ENCODE data around the gene SLC7A7.
"Not testable (repeated sequence)": the region's sequence is repeated elsewhere in the genome, so short reads cannot be mapped to it uniquely, and the experiment has no call there.

Gene SLC7A7

DNA sequence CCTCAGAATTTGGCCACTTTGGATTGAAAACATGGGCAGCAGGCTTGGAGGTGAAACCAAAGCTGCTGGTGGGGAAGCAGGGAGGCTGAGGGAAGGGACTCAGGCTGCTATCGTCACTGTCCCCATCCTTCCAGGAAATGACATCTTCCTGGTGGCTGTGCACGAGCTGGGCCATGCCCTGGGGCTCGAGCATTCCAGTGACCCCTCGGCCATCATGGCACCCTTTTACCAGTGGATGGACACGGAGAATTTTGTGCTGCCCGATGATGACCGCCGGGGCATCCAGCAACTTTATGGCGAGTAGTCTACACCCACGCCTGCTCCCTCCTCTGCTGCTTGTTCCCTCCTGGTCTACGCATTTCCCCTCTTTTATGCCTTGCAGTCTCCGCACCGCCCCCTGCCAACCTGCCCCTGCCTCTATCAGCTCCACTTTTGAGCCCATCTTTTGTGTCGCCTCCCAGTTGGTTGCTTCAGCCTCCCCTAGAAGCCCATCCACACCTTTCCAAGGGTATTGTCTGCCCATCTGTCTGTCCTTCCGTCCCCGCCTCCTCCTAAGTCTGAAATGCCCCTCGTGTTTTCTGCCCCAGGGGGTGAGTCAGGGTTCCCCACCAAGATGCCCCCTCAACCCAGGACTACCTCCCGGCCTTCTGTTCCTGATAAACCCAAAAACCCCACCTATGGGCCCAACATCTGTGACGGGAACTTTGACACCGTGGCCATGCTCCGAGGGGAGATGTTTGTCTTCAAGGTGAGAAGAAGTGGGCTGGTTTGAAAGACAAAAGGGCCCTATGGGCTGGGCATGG lies 28.1 kb upstream of the SLC7A7 start:
- no peak for DNase-seq (ENCODE audit: low read depth in 3 of 3)

DNA sequence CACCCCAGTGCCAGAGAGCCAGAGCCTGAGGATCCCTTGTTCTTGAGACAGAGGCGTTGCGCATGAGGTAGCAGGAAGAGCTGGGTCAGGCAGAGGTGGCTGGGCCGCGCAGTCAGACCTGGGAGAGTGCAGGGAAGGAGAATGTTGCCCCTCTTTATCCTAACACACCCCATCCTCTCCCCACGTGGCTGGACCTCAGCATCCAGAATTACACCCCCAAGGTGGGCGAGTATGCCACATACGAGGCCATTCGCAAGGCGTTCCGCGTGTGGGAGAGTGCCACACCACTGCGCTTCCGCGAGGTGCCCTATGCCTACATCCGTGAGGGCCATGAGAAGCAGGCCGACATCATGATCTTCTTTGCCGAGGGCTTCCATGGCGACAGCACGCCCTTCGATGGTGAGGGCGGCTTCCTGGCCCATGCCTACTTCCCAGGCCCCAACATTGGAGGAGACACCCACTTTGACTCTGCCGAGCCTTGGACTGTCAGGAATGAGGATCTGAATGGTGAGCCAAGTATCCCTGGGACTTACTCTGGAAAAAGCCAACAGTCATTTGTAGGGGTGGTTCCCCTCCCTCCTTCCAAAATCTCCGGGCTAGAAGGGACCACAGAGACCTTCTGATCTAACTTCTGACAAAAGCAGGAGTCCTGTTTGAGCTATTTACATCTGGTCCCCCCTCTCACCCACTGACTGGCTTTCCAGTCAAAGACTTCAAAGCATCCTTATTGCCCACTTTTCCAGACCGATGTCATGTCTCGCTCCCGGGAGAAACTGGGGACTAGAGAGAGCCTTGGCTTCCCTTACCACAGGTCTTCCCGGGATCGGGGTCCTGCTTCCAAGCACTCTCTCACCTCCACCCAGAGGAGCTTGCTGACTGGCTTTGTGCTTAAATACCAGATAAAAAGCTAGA lies 27.2 kb upstream of the SLC7A7 start:
- DNase-seq (ENCODE audit: low read depth in 3 of 3), result no peak

DNA sequence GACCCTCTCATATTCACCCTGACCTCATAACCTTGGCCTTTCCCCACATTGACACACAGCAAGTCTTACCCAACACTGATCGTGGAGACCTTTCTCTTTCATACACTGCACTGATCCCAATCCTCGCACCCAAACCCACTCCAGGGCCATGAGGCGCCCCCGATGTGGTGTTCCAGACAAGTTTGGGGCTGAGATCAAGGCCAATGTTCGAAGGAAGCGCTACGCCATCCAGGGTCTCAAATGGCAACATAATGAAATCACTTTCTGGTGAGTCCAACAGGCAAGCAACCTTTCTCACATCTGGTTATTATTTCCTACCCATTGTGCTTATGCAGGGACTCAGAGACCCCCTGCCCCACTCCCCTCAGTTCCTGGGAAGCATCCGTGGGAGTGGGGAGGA lies 26.5 kb upstream of the SLC7A7 start:
- no peak for DNase-seq (ENCODE audit: low read depth in 3 of 3)

- DNase-seq (ENCODE audit: low read depth in 3 of 3), result no peak
Measured at GRCh38 chr14:22841311-22841710, 26.1 kb upstream of the SLC7A7 start.

DNA sequence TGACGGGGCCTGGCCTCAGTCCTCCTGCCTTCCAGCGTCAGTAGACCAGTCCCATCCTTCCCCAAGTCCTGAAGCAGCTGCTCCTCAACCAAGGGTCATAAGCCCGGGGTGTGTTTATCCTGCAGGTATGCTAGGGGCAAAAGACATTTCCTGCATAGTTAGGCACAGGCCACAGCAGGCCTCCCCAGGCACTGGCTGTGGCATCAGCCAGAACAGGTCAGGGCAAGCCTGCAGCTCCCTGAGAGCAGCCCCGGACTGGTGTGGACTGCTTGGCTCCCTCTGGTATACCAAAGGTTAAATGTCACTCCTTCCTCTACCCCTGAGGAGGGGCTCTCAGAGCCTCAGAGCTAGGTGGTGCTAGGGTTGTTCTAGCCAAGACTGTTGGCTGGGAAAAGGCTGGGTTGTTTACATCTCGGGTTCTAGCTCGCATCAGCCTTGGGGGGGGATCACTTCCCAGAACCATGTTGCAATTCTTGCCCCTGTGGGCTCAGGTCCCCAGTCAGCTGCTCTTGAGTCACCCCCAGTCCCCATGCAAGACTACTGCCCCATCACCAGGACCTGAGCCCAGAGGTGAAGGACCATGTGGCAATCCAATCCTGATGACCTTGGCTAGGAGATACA lies 24.0 kb upstream of the SLC7A7 start:
- no peak for DNase-seq (ENCODE audit: low read depth in 3 of 3)

DNA sequence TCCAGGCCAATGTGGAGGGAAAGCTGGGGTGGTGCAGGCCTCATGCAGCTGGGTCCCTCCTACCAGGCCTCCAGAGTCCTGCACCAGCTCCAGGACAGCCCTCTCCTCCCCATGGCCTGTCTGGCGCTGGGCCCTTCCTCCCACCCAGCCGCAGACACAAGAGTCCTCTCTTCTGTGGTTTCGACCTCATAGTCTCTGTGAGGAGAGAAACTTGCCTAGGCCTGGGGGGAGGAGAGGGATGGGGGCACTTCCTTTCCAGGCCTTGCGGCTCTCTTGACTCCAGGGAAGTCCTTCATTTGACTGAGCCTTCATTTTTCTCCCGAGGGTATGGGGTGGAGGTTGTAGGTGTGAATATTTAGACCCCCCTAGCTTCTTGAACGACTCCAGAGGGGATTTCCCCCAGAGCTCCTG lies 23.4 kb upstream of the SLC7A7 start:
- no peak for DNase-seq (ENCODE audit: low read depth in 3 of 3)

GRCh38 chr14:22837750-22838538 lies 22.7 kb upstream of the SLC7A7 start:
- no peak for DNase-seq (ENCODE audit: low read depth in 3 of 3)

DNA sequence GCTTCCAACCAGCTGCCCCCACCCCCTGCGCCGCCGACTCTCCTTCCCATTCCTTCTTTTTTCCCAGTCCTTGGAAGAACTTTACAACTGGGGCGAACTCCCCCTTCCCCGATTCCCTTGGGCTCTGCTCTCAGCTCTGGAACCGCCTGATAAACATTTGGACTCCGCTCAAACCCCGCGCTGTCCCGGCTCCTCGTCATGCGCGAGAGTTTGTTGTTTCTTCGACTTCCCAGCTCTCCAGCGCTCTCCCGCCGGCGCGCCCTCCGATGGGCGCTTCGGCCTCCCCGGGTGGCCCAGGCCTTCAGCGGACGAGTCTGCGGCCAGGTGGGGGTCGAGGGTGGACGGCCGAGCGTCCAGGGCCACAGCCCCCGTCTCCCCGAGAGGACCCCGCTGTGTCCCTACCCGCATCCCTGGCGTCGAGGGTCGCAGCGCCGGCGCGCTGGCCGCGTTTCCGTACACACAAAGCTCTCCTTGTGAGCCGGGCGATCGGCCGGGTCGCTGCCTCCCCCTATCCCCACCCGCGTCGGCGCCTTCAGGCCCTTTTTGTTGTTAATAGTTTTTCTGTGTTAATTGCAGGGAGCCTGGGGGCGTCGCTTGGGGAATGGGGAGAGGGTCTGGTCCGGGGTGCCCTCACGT lies 22.0 kb upstream of the SLC7A7 start:
- DNase-seq (ENCODE audit: low read depth in 3 of 3), result no peak

DNA sequence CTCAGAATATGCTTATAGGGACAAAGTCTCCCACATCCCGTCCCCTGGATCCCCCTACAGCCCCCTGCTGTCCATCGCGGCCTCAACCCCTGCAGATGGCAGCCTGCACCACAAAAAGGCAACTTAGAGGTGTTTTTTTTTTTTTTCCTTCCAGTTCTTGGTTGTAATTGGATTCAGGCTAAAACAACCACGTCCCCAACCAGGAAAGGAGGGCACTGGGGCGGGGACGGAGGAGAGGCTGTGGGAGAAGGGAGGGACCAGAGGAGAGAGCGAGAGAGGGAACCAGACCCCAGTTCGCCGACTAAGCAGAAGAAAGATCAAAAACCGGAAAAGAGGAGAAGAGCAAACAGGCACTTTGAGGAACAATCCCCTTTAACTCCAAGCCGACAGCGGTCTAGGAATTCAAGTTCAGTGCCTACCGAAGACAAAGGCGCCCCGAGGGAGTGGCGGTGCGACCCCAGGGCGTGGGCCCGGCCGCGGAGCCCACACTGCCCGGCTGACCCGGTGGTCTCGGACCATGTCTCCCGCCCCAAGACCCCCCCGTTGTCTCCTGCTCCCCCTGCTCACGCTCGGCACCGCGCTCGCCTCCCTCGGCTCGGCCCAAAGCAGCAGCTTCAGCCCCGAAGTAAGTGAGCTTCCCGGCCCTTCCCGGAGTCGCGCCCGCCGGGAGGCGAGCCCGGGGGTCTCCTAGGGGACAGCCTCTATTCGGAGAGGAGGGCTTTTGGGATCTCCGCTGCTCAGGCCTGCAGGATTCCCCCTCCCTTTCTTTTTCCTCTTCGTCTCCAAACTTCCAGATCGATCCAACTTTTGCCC lies 21.3 kb upstream of the SLC7A7 start, which contains the start of gene MMP14:
Gene MMP14 (plus strand): TSS at position 285 of the 813 bp plus-strand sequence. CDS start 233 bp downstream, at position 518.
- DNase-seq (ENCODE audit: low read depth in 3 of 3), result no peak

- DNase-seq (ENCODE audit: low read depth in 3 of 3), result no peak
Measured at GRCh38 chr14:22835505-22835904, 20.3 kb upstream of the SLC7A7 start.

DNA sequence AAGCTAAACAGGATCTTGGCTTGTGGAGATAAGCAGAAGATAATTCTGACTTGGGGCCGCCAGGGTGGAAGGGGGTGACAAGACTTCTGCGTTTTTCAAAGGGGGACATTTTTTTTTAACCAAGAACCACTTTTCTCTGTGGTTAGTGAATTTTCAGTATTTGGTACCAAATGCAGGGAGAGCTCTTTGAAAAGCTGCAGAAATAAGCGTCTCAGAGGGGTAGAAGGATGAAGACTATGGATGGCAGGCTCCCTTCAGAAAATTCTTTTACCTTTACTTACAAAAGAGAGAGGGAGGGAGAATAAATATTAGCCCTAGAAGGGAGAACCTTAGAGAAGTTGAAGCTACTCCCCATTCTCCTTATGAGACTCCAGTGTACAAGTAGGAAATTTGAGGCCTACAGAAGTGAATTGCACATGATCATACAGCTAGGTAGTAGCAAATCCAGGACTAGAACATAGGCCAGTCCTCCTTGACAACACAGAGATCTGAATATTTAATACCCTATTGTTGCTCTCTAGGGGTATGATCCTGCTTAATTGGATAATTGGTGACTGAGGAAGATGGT lies 15.3 kb upstream of the SLC7A7 start:
- no peak for DNase-seq (ENCODE audit: low read depth in 3 of 3)

DNA sequence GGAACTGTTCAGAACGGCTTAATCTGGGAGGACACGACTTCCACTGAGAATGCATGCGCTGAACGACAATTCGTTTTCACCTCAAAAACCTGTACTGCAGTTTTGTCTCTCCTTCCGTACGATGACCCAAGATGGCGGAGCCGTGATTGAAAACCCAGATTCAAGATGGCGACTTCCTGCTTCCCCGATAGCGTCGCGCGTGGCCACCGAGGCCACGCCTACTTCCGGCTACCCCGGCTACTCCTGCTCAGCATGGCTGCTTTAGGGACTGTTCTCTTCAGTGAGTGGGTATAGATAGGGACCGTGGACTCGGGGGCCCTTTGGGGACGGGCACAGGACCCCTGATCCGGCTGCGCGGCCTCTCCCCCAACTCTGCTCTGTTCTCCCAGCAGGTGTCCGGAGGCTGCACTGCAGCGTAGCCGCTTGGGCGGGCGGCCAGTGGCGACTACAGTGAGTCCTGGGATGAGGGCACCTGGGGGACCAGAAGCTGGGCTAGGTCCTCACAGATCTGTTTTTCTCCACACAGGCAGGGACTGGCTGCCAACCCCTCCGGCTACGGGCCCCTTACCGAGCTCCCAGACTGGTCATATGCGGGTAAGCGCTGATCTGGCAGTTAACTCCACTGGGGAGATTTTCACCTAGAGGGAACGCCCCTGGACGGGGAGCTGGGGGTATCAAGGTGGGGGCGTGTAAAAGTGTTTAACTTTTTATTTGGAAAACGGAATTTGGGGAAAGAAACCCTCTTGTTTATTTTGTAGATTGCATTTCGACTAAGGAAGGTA lies 14.6 kb upstream of the SLC7A7 start, which contains the start of gene MRPL52:
Gene MRPL52 (plus strand): TSS at position 227 of the 782 bp plus-strand sequence. CDS start 26 bp downstream, at position 253.
- DNase-seq (ENCODE audit: low read depth in 3 of 3), result peak; percentile 72 to 82 (median 81)

- not testable (repeated sequence) for DNase-seq (ENCODE audit: low read depth in 3 of 3)
Measured at GRCh38 chr14:22829076-22829660, 13.9 kb upstream of the SLC7A7 start.

- no peak for DNase-seq (ENCODE audit: low read depth in 3 of 3)
Measured at GRCh38 chr14:22824711-22825359, 9.6 kb upstream of the SLC7A7 start.

GRCh38 chr14:22822571-22823098 lies 7.4 kb upstream of the SLC7A7 start:
- peak; percentile 40 to 49 (median 42) for DNase-seq (ENCODE audit: low read depth in 3 of 3)

DNA sequence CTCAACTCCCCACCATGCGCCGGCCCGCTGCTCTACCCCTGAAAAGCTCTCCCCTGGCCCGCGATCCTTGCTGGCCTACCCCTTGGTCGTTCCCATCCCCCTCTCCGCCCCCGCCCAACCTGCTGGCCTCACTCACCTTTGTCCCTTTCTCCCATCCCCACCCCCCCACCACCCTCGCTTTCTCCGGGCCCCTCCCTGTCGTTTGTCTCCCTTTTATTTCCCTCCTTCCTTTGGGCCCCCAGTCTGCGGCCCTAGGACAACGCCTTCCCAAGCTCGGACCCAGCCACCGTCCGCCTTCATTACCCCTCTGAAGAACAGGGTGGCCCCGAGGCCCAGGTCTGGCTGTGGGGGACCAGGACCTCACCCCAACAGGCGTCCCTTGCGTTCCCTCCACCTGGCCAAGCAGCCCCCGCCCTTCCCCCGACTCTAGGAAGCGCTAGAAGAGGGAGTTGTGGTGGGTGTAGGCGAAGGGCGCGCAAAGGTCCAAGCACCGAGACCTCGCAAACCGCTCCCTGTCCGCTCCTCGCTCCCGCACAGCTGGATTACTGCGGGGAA lies 6.9 kb upstream of the SLC7A7 start:
- no peak for DNase-seq (ENCODE audit: low read depth in 3 of 3)
